ENCODE measurements around the gene BRD1. TPM values are rescaled to one million over a fixed set of nuclear protein-coding genes. Genes with fewer than 3 reads are reported as not detected.

Gene BRD1
- total RNA-seq (10 to 100 TPM; 32.9 to 35.1 TPM), polyA plus RNA-seq (4.9 TPM)

- Mint-ChIP-seq H3K9me3 (no peaks in the 10 kb centered on the region), H3K4me3 (peak within 1 kb of the TSS; percentile 91 to 98 (median 93)), H3K27ac (peak within 1 kb of the TSS; percentile 85 to 98 (median 96)), H3K27me3 (peaks cover 0 to 4% of the 10 kb centered on the region in 2 donors), H3K4me1 (peaks cover 32 to 48% (median 39%) of the 10 kb centered on the region in 3 donors), H3K36me3 (peaks cover 4 to 35% (median 9%) of the 10 kb centered on the region in 3 donors)
- Histone ChIP-seq H3K27me3 (ENCODE audit: insufficient read depth, low read length, poor library complexity, severe bottlenecking) (no peaks in the 10 kb centered on the region), H3K4me1 (ENCODE audit: insufficient read depth, low read length) (peaks cover 28% of the 10 kb centered on the region), H3K9me3 (ENCODE audit: low read length) (no peaks in the 10 kb centered on the region), H3K27ac (ENCODE audit: low read depth, low read length) (peak within 1 kb of the TSS; percentile 78), H3K4me3 (ENCODE audit: low read length) (peak within 1 kb of the TSS; percentile 84), H3K36me3 (ENCODE audit: insufficient read depth, low read length) (peaks cover 5% of the 10 kb centered on the region)
- POLR2A ChIA-PET, result no interaction called here
- peak; percentile 23 to 65 (median 55) for DNase-seq
- CTCF ChIA-PET, result interaction anchor here (1.2 kb wide), 1 partner anchor 203 kb away, joined by 3 read pairs; no protein-coding TSS in a partner anchor
Measured at GRCh38 chr22:49827853-49828598, at the start of gene BRD1. Gene BRD1, minus strand, starts transcription at chr22:49827873. Its CDS starts 3,556 bp downstream, at chr22:49824317.

GRCh38 chr22:49873228-49873940 lies 45.7 kb upstream of the BRD1 start:
- Mint-ChIP-seq H3K27me3 (peaks cover 0 to 4% of the 10 kb centered on the region in 2 donors), H3K9me3 (peaks cover 4 to 11% (median 8%) of the 10 kb centered on the region in 5 donors), H3K4me1 (peaks cover 56 to 74% (median 70%) of the 10 kb centered on the region in 3 donors), H3K36me3 (peaks cover 27 to 30% (median 29%) of the 10 kb centered on the region in 3 donors), H3K27ac (peak overlapping the region in 7 of 8 donors; percentile 20 to 87 (median 70)), H3K4me3 (peak overlapping the region in 2 of 7 donors; percentile 20 to 84)
- no peaks in the 10 kb centered on the region for H3K36me3 ChIP-seq (ENCODE audit: insufficient read depth, low read length)
- H3K4me3 ChIP-seq (ENCODE audit: low read length), result no peak overlapping the region
- ChIA-PET POLR2A (no interaction called here), CTCF (interaction anchor here (1.0 kb wide), 1 partner anchor 18 kb away, joined by 3 read pairs; no protein-coding TSS in a partner anchor)
- no peak overlapping the region for H3K27ac ChIP-seq (ENCODE audit: low read depth, low read length)
- H3K4me1 ChIP-seq (ENCODE audit: insufficient read depth, low read length), result peaks cover 31% of the 10 kb centered on the region
- H3K9me3 ChIP-seq (ENCODE audit: low read length), result peaks cover 4% of the 10 kb centered on the region
- no peaks in the 10 kb centered on the region for H3K27me3 ChIP-seq (ENCODE audit: insufficient read depth, low read length, poor library complexity, severe bottlenecking)
- no peak for DNase-seq

GRCh38 chr22:49872347-49872746 lies 44.7 kb upstream of the BRD1 start:
- H3K4me3 Mint-ChIP-seq, result no peak overlapping the region
- CTCF ChIA-PET, result no interaction called here
- no peak overlapping the region for H3K27ac ChIP-seq (ENCODE audit: low read depth, low read length)
- no peak for DNase-seq
- H3K27me3 Mint-ChIP-seq, result peaks cover 0 to 4% of the 10 kb centered on the region in 2 donors
- peaks cover 6 to 15% (median 9%) of the 10 kb centered on the region in 5 donors for H3K9me3 Mint-ChIP-seq
- peaks cover 4% of the 10 kb centered on the region for H3K9me3 ChIP-seq (ENCODE audit: low read length)
- no peaks in the 10 kb centered on the region for H3K36me3 ChIP-seq (ENCODE audit: insufficient read depth, low read length)
- H3K36me3 Mint-ChIP-seq, result peaks cover 23 to 34% (median 26%) of the 10 kb centered on the region in 3 donors
- H3K4me1 Mint-ChIP-seq, result peaks cover 63 to 78% (median 75%) of the 10 kb centered on the region in 3 donors
- POLR2A ChIA-PET, result no interaction called here
- peaks cover 42% of the 10 kb centered on the region for H3K4me1 ChIP-seq (ENCODE audit: insufficient read depth, low read length)
- no peaks in the 10 kb centered on the region for H3K27me3 ChIP-seq (ENCODE audit: insufficient read depth, low read length, poor library complexity, severe bottlenecking)
- peak overlapping the region in 5 of 8 donors; percentile 33 to 87 (median 80) for H3K27ac Mint-ChIP-seq
- H3K4me3 ChIP-seq (ENCODE audit: low read length), result no peak overlapping the region

DNA sequence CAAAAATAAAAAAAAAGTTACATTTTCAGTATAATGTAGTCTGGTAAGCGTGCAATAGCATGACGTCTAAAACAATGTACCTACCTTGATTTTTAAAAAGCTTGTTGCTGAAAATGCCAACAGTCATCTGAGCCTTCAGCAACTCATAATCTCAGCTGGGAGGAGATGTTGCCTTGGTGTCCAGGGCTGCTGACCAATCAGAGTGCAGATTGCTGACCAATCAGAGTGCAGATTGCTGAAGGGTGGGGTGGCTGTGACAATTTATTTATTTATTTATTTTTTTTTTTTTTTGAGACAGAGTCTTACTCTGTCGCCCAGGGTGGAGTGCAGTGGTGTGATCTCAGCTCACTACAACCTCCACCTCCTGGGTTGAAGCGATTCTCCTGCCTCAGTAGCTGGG lies 43.8 kb upstream of the BRD1 start:
- Histone ChIP-seq H3K27ac (ENCODE audit: low read depth, low read length) (no peak overlapping the region), H3K36me3 (ENCODE audit: insufficient read depth, low read length) (no peaks in the 10 kb centered on the region), H3K9me3 (ENCODE audit: low read length) (peaks cover 4% of the 10 kb centered on the region), H3K27me3 (ENCODE audit: insufficient read depth, low read length, poor library complexity, severe bottlenecking) (no peaks in the 10 kb centered on the region), H3K4me1 (ENCODE audit: insufficient read depth, low read length) (peaks cover 46% of the 10 kb centered on the region), H3K4me3 (ENCODE audit: low read length) (no peak overlapping the region)
- peaks cover 0 to 4% of the 10 kb centered on the region in 2 donors for H3K27me3 Mint-ChIP-seq
- ChIA-PET CTCF (interaction anchor here (1.5 kb wide), 1 partner anchor 159 kb away, joined by 3 read pairs; no protein-coding TSS in a partner anchor), POLR2A (no interaction called here)
- H3K9me3 Mint-ChIP-seq, result peaks cover 6 to 17% (median 14%) of the 10 kb centered on the region in 5 donors
- no peak for DNase-seq
- peak overlapping the region in 3 of 8 donors; percentile 68 to 85 (median 80) for H3K27ac Mint-ChIP-seq
- H3K36me3 Mint-ChIP-seq, result peaks cover 21 to 38% (median 22%) of the 10 kb centered on the region in 3 donors
- H3K4me1 Mint-ChIP-seq, result peaks cover 69 to 82% (median 79%) of the 10 kb centered on the region in 3 donors
- H3K4me3 Mint-ChIP-seq, result no peak overlapping the region

- Histone ChIP-seq H3K4me3 (ENCODE audit: low read length) (no peak overlapping the region), H3K4me1 (ENCODE audit: insufficient read depth, low read length) (peaks cover 46% of the 10 kb centered on the region), H3K27me3 (ENCODE audit: insufficient read depth, low read length, poor library complexity, severe bottlenecking) (no peaks in the 10 kb centered on the region), H3K9me3 (ENCODE audit: low read length) (peaks cover 4% of the 10 kb centered on the region), H3K36me3 (ENCODE audit: insufficient read depth, low read length) (no peaks in the 10 kb centered on the region), H3K27ac (ENCODE audit: low read depth, low read length) (no peak overlapping the region)
- Mint-ChIP-seq H3K9me3 (peaks cover 15 to 27% (median 16%) of the 10 kb centered on the region in 5 donors), H3K27me3 (peaks cover 0 to 4% of the 10 kb centered on the region in 2 donors), H3K4me3 (peak overlapping the region; percentile 41 to 87 (median 70)), H3K27ac (peak overlapping the region; percentile 81 to 97 (median 94)), H3K36me3 (peaks cover 23 to 45% (median 25%) of the 10 kb centered on the region in 3 donors), H3K4me1 (peaks cover 71 to 84% (median 81%) of the 10 kb centered on the region in 3 donors)
- ChIA-PET CTCF (interaction anchor here (0.6 to 1.5 kb wide), 3 partner anchors 18 to 236 kb away, joined by 3 read pairs; no protein-coding TSS in a partner anchor), POLR2A (interaction anchor here (0.5 kb wide), 1 partner anchor 14 kb away, joined by 3 read pairs; no protein-coding TSS in a partner anchor)
- DNase-seq, result peak in 4 of 5 donors; percentile 27 to 78 (median 56)
Measured at GRCh38 chr22:49869845-49870712, 42.4 kb upstream of the BRD1 start.

- Histone ChIP-seq H3K27ac (ENCODE audit: low read depth, low read length) (no peak overlapping the region), H3K4me3 (ENCODE audit: low read length) (no peak overlapping the region), H3K27me3 (ENCODE audit: insufficient read depth, low read length, poor library complexity, severe bottlenecking) (no peaks in the 10 kb centered on the region), H3K36me3 (ENCODE audit: insufficient read depth, low read length) (no peaks in the 10 kb centered on the region), H3K9me3 (ENCODE audit: low read length) (peaks cover 4% of the 10 kb centered on the region), H3K4me1 (ENCODE audit: insufficient read depth, low read length) (peaks cover 46% of the 10 kb centered on the region)
- Mint-ChIP-seq H3K9me3 (peaks cover 15 to 27% (median 16%) of the 10 kb centered on the region in 5 donors), H3K27ac (peak overlapping the region; percentile 61 to 97 (median 93)), H3K36me3 (peaks cover 20 to 45% (median 23%) of the 10 kb centered on the region in 3 donors), H3K4me1 (peaks cover 69 to 83% (median 79%) of the 10 kb centered on the region in 3 donors), H3K27me3 (peaks cover 0 to 4% of the 10 kb centered on the region in 2 donors), H3K4me3 (peak overlapping the region; percentile 45 to 85 (median 70))
- ChIA-PET POLR2A (interaction anchor here (0.6 kb wide), 1 partner anchor 13 kb away, joined by 3 read pairs; no protein-coding TSS in a partner anchor), CTCF (no interaction called here)
- DNase-seq, result peak in 1 of 5 donors; percentile 34
Measured at GRCh38 chr22:49869086-49869830, 41.6 kb upstream of the BRD1 start.
